ENCODE measurements around the gene DPF3. TPM values are rescaled to one million over a fixed set of nuclear protein-coding genes. Genes with fewer than 3 reads are reported as not detected.

Gene DPF3
- total RNA-seq, 3 donors from 2014 or later: 9.3 to 21.9 (median 10.9) TPM

- no peak for ATAC-seq
- Histone ChIP-seq H3K4me3 (no peak overlapping the region), H3K9me3 (no peaks in the 10 kb centered on the region), H3K36me3 (ENCODE audit: low read depth) (no peaks in the 10 kb centered on the region), H3K4me1 (ENCODE audit: low read depth) (no peaks in the 10 kb centered on the region)
- TF ChIP-seq CTCF (IDR thresholded peaks at IDR 0.05): no peak
- no peak for DNase-seq
- intact Hi-C loops (cut with DNase I, micrococcal nuclease): no loop called here
These were observed 212.9 kb downstream of the DPF3 start for GRCh38 chr14:72680853-72681640.

GRCh38 chr14:72679536-72680151, 214.3 kb downstream of the DPF3 start:
- H3K4me3 ChIP-seq: no peak overlapping the region
- DNase-seq (no peak), ATAC-seq (no peak)
- H3K4me1 ChIP-seq (ENCODE audit: low read depth): no peaks in the 10 kb centered on the region
- intact Hi-C loops (cut with DNase I, micrococcal nuclease): no loop called here
- no peak for TF ChIP-seq CTCF (IDR thresholded peaks at IDR 0.05)
- H3K36me3 ChIP-seq (ENCODE audit: low read depth): no peaks in the 10 kb centered on the region
- H3K9me3 ChIP-seq: no peaks in the 10 kb centered on the region

- ATAC-seq (no peak), DNase-seq (no peak)
- intact Hi-C loops (cut with DNase I, micrococcal nuclease): no loop called here
- no peak for TF ChIP-seq CTCF (IDR thresholded peaks at IDR 0.05)
- Histone ChIP-seq H3K9me3 (no peaks in the 10 kb centered on the region), H3K36me3 (ENCODE audit: low read depth) (no peaks in the 10 kb centered on the region), H3K4me1 (ENCODE audit: low read depth) (no peaks in the 10 kb centered on the region), H3K4me3 (no peak overlapping the region)
These were observed 214.8 kb downstream of the DPF3 start for GRCh38 chr14:72679141-72679535.

GRCh38 chr14:72678356-72678755, 215.5 kb downstream of the DPF3 start:
- H3K4me1 ChIP-seq (ENCODE audit: low read depth): no peaks in the 10 kb centered on the region
- ATAC-seq (no peak), DNase-seq (no peak)
- no peak for TF ChIP-seq CTCF (IDR thresholded peaks at IDR 0.05)
- H3K36me3 ChIP-seq (ENCODE audit: low read depth): no peaks in the 10 kb centered on the region
- no peaks in the 10 kb centered on the region for H3K9me3 ChIP-seq
- intact Hi-C loops (cut with DNase I, micrococcal nuclease): no loop called here
- no peak overlapping the region for H3K4me3 ChIP-seq

- Histone ChIP-seq H3K4me3 (no peak overlapping the region), H3K4me1 (ENCODE audit: low read depth) (no peaks in the 10 kb centered on the region), H3K36me3 (ENCODE audit: low read depth) (no peaks in the 10 kb centered on the region), H3K9me3 (no peaks in the 10 kb centered on the region)
- ATAC-seq: no peak
- TF ChIP-seq CTCF (IDR thresholded peaks at IDR 0.05): no peak
- intact Hi-C loops (cut with DNase I, micrococcal nuclease): no loop called here
- no peak for DNase-seq
These were observed 216.2 kb downstream of the DPF3 start for GRCh38 chr14:72677664-72678063.
